Endothelial cell of umbilical vein (primary cell): ENCODE results near the gene HTR7.

Source experiments
- CTCF ChIP-seq, 2 donors: IDR thresholded peaks; 1 replicate in 1 of 2; 2 replicates in 1 of 2; pipeline ENCODE4 v1.5.1; 2011; ENCODE audit warnings: low read length in 2 of 2, mild to moderate bottlenecking in 2 of 2, moderate library complexity in 2 of 2, control low read depth in 1 of 2, inconsistent platforms in 1 of 2, low read depth in 1 of 2; ENCODE audit not compliant: insufficient read depth in 1 of 2; ENCODE audit errors: extremely low read depth in 1 of 2
- EZH2 ChIP-seq: IDR thresholded peaks from 2 replicates; pipeline ENCODE4 v1.6.1; 2012; ENCODE audit warnings: borderline replicate concordance, low read depth, mild to moderate bottlenecking, moderate library complexity, low read length, inconsistent platforms; ENCODE audit not compliant: severe bottlenecking
- JUN ChIP-seq: IDR thresholded peaks from 2 replicates; pipeline ENCODE4 v1.6.1; 2011; ENCODE audit warnings: borderline replicate concordance, low read depth; ENCODE audit not compliant: insufficient read length, insufficient read depth
- MAX ChIP-seq: IDR thresholded peaks from 2 replicates; pipeline ENCODE4 v1.6.1; 2011; ENCODE audit not compliant: insufficient read depth, insufficient read length
- MYC ChIP-seq: IDR thresholded peaks from one replicate; pipeline ENCODE4 v1.6.1; 2011; ENCODE audit warnings: mild to moderate bottlenecking, low read depth, low read length
- POLR2A ChIP-seq: IDR thresholded peaks from 2 replicates; pipeline ENCODE4 v1.6.1; 2012; ENCODE audit warnings: low read depth, mild to moderate bottlenecking, control low read depth, low read length
- POLR2AphosphoS5 ChIP-seq: IDR thresholded peaks from 2 replicates; pipeline ENCODE4 v1.6.1; 2012; ENCODE audit warnings: low read depth, mild to moderate bottlenecking, control low read depth, low read length, moderate library complexity; ENCODE audit not compliant: insufficient read depth

GRCh38 chr10:90893190-90893589 lies 35.4 kb upstream of the HTR7 start:
- TF ChIP-seq CTCF (IDR thresholded peaks at IDR 0.05; ENCODE audit: extremely low read depth in 1 of 2, insufficient read depth in 1 of 2, low read depth in 1 of 2, low read length in 2 of 2) (no peak), JUN (no peak), MAX (no peak), EZH2 (no peak), POLR2A (no peak), MYC (no peak), POLR2AphosphoS5 (no peak)
